OCI-LY3 (cell line): Measurements from ENCODE around the gene TMEM38A.

Source experiments
- H2AFZ ChIP-seq: fragments of 200-600, 300-600 bp; shearing (Covaris generic); 2 replicates; pipeline ENCODE4 v1.6.0; 2014; ENCODE audit warnings: antibody characterized with exemption, low read depth, low read length
- H3K27ac ChIP-seq: fragments of 200-600, 300-600 bp; sonication (generic); 2 replicates; pipeline ENCODE4 v1.5.1; 2014; ENCODE audit warnings: mild to moderate bottlenecking, low read length, moderate library complexity, mixed read lengths
- H3K27me3 ChIP-seq: fragments of 200-600, 300-600 bp; sonication (generic); 2 replicates; pipeline ENCODE4 v1.6.1; 2014; ENCODE audit warnings: low read depth, low read length, mixed read lengths
- H3K36me3 ChIP-seq: fragments of 200-600, 300-600 bp; sonication (generic); replicated peaks from 2 replicates; pipeline ENCODE3; 2014; ENCODE audit warnings: low read depth, low read length, mixed read lengths
- H3K4me1 ChIP-seq: fragments of 300-600, 200-600 bp; sonication (generic); 2 replicates; pipeline ENCODE4 v1.6.1; 2014; ENCODE audit warnings: low read length, mixed read lengths
- H3K4me2 ChIP-seq: fragments of 200-600, 300-600 bp; sonication (generic); 2 replicates; pipeline ENCODE4 v1.6.1; 2014; ENCODE audit warnings: low read length, mixed read lengths
- H3K4me3 ChIP-seq: fragments of 300-600, 200-600 bp; sonication (generic); 2 replicates; pipeline ENCODE4 v1.5.1; 2014; ENCODE audit warnings: antibody characterized with exemption, mild to moderate bottlenecking, low read length, moderate library complexity
- H3K79me2 ChIP-seq: fragments of 300-600, 200-600 bp; shearing (Covaris generic); 2 replicates; pipeline ENCODE4 v1.6.1; 2014; ENCODE audit warnings: mild to moderate bottlenecking, low read length, mixed read lengths
- H3K9ac ChIP-seq: fragments of 300-600, 200-600 bp; shearing (Covaris generic); 2 replicates; pipeline ENCODE4 v1.6.0; 2014; ENCODE audit warnings: mild to moderate bottlenecking, low read length, moderate library complexity
- H3K9me3 ChIP-seq: fragments of 200-600, 300-600 bp; shearing (Covaris generic); 2 replicates; pipeline ENCODE4 v1.6.1; 2014; ENCODE audit warnings: low read length, mixed read lengths; ENCODE audit not compliant: insufficient read depth
- H4K20me1 ChIP-seq: fragments of 200-600, 300-600 bp; sonication (generic); 2 replicates; pipeline ENCODE4 v1.6.1; 2016; ENCODE audit warnings: low read length, mixed read lengths; ENCODE audit not compliant: insufficient read depth
- EZH2phosphoT487 ChIP-seq: fragments of 200-600 bp; shearing (Covaris generic); IDR thresholded peaks from 2 replicates; pipeline ENCODE4 v1.6.1; 2018; ENCODE audit warnings: antibody characterized with exemption, mixed run types, low read depth
- TF ChIP-seq, protein P1 (sequence below): fragments of 200-600, 300-600 bp; sonication (generic); IDR thresholded peaks from 2 replicates; pipeline ENCODE4 v1.5.1; 2014; ENCODE audit warnings: antibody characterized with exemption, low read length, low read depth

The TMEM38A gene

DNA sequence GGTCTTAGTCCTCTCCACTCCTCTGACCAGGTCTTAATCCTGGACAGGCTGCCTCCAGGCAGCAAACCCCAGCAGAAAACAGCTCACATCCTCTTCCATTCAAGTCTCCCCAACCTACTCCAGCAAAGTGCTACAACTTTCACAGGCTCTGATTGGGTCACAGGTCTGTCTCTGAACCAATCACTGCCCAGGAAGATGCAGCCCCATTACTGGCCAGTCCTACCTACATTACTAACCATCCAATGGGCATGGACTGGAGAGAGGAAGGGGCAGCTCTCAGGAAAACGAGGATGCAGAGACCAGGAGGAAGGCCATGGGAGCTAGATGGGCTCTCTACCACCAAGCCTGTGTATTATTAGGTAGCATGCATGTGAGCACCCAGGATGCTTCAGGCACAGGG is 45.1 kb upstream of the TMEM38A start:
- H3K9ac ChIP-seq: no peak overlapping the region
- no peak overlapping the region for H3K4me2 ChIP-seq
- H3K4me3 ChIP-seq: no peak overlapping the region
- H3K9me3 ChIP-seq: no peaks in the 10 kb centered on the region
- no peak overlapping the region for H2AFZ ChIP-seq
- no peak for TF ChIP-seq EZH2phosphoT487
- TF ChIP-seq, protein P1, sequence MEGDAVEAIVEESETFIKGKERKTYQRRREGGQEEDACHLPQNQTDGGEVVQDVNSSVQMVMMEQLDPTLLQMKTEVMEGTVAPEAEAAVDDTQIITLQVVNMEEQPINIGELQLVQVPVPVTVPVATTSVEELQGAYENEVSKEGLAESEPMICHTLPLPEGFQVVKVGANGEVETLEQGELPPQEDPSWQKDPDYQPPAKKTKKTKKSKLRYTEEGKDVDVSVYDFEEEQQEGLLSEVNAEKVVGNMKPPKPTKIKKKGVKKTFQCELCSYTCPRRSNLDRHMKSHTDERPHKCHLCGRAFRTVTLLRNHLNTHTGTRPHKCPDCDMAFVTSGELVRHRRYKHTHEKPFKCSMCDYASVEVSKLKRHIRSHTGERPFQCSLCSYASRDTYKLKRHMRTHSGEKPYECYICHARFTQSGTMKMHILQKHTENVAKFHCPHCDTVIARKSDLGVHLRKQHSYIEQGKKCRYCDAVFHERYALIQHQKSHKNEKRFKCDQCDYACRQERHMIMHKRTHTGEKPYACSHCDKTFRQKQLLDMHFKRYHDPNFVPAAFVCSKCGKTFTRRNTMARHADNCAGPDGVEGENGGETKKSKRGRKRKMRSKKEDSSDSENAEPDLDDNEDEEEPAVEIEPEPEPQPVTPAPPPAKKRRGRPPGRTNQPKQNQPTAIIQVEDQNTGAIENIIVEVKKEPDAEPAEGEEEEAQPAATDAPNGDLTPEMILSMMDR: no peak
- no peaks in the 10 kb centered on the region for H3K36me3 ChIP-seq
- H3K4me1 ChIP-seq: peaks cover under 1% of the 10 kb centered on the region; the same call in 1 of the 2 replicates
- no peaks in the 10 kb centered on the region for H3K27me3 ChIP-seq
- peaks cover 100% of the 10 kb centered on the region for H3K79me2 ChIP-seq
- peaks cover 99% of the 10 kb centered on the region for H4K20me1 ChIP-seq
- H3K27ac ChIP-seq: no peak overlapping the region

DNA sequence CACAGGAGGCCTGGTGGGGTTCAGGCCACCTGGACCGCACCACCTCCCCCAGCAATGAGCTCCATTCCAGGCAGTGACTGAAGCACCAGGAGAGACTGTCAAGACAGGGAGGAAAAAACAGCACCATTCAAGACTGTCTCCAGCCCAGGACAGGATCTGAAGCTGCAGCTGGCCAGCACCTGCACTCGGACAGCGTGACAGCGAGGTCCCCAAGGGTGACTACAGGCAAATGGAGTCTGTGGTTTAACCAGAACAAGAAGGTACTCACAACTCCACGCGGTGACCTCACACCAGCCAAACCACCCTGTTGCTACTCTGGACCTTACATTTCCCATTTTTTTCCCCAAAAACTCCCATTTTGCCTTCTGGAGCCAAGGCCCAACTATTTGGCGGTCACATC is 42.7 kb upstream of the TMEM38A start:
- H3K4me1 ChIP-seq: no peaks in the 10 kb centered on the region; the same call in 1 of the 2 replicates
- H2AFZ ChIP-seq: no peak overlapping the region
- H3K4me2 ChIP-seq: no peak overlapping the region
- H3K9ac ChIP-seq: no peak overlapping the region
- H3K27ac ChIP-seq: no peak overlapping the region
- peaks cover 99% of the 10 kb centered on the region for H4K20me1 ChIP-seq
- peaks cover 4% of the 10 kb centered on the region for H3K36me3 ChIP-seq
- H3K27me3 ChIP-seq: no peaks in the 10 kb centered on the region
- TF ChIP-seq EZH2phosphoT487: no peak
- TF ChIP-seq, protein P1: no peak
- no peak overlapping the region for H3K4me3 ChIP-seq
- H3K9me3 ChIP-seq: no peaks in the 10 kb centered on the region
- H3K79me2 ChIP-seq: peaks cover 100% of the 10 kb centered on the region

DNA sequence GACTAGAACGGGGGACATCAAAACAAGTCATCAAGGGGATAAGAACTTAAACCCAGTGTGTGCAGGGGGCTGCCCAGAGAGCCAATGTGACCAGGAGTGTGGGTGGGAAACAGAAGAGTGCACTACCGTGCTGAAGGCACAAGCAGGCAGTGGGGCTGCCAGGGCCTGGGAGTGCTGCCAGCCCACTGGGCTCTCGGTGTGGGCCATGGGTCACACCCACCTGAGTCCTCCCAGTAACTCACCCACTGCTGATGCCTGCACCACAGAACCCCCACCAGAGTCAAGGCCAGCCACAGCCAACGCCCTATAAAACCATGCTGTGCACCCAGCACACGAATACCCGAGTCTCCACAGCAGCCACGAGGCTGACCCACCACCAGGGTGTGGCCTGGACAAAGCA is 41.5 kb upstream of the TMEM38A start:
- H3K4me2 ChIP-seq: no peak overlapping the region
- peaks cover 100% of the 10 kb centered on the region for H3K79me2 ChIP-seq
- no peak overlapping the region for H3K27ac ChIP-seq
- H3K36me3 ChIP-seq: peaks cover 8% of the 10 kb centered on the region
- peaks cover 100% of the 10 kb centered on the region for H4K20me1 ChIP-seq
- TF ChIP-seq, protein P1: no peak
- TF ChIP-seq EZH2phosphoT487: no peak
- no peak overlapping the region for H2AFZ ChIP-seq
- no peaks in the 10 kb centered on the region for H3K9me3 ChIP-seq
- H3K4me1 ChIP-seq: peaks cover 11% of the 10 kb centered on the region
- H3K4me3 ChIP-seq: no peak overlapping the region
- H3K9ac ChIP-seq: no peak overlapping the region
- no peaks in the 10 kb centered on the region for H3K27me3 ChIP-seq

DNA sequence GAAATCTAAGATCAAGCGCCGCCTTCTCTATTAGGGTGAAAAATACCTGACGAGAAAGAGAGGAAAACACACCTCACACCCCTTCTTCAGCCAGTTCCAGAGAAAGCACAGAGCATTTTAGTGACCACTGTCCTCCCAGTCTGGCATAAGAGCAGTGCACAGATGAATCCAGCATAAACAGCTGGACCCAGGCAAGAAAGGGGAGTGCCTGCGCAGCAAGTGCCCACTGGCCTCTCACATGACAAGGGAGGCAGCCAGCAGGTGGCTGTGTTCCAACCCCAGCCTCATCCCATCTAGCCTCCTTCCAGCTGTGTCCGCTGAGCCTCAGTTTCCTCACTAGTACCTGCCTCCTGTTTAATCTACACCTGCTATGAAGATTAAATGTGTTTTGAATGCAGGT is 40.9 kb upstream of the TMEM38A start:
- Histone ChIP-seq H3K4me2 (no peak overlapping the region), H2AFZ (no peak overlapping the region), H3K4me1 (peaks cover 11% of the 10 kb centered on the region), H3K4me3 (no peak overlapping the region), H3K27ac (no peak overlapping the region), H3K36me3 (peaks cover 14% of the 10 kb centered on the region), H3K27me3 (no peaks in the 10 kb centered on the region), H4K20me1 (peaks cover 100% of the 10 kb centered on the region), H3K9me3 (no peaks in the 10 kb centered on the region), H3K9ac (no peak overlapping the region), H3K79me2 (peaks cover 100% of the 10 kb centered on the region)
- TF ChIP-seq, protein P1: no peak
- TF ChIP-seq EZH2phosphoT487: no peak
